Hepatocyte (in vitro differentiated cells): Measurements from ENCODE around the gene LBX2. TPM values are rescaled to one million over a fixed set of nuclear protein-coding genes. Genes with fewer than 3 reads are reported as not detected.

Experiments used
- DNase-seq: peaks from one replicate; pipeline ENCODE4 v3.0.0-alpha.2; 2016; ENCODE audit warnings: low spot score
- H2AFZ ChIP-seq: fragments of 200-600 bp; sonication (generic); 2 replicates; pipeline ENCODE4 v1.6.0; 2016; ENCODE audit warnings: antibody characterized with exemption, mild to moderate bottlenecking
- H3K27ac ChIP-seq: fragments of 200-600 bp; sonication (generic); 2 replicates; pipeline ENCODE4 v1.5.1; 2016; ENCODE audit warnings: mild to moderate bottlenecking
- H3K27me3 ChIP-seq: fragments of 200-600 bp; sonication (generic); 2 replicates; pipeline ENCODE4 v1.6.1; 2016
- H3K36me3 ChIP-seq: fragments of 200-600 bp; sonication (generic); replicated peaks from 2 replicates; pipeline ENCODE4 v1.5.1; 2016; ENCODE audit warnings: low read depth; ENCODE audit not compliant: insufficient read depth
- H3K4me1 ChIP-seq: fragments of 200-600 bp; sonication (generic); 2 replicates; pipeline ENCODE4 v1.5.1; 2016; ENCODE audit warnings: mild to moderate bottlenecking, moderate library complexity; ENCODE audit not compliant: insufficient read depth
- H3K4me2 ChIP-seq: fragments of 200-600 bp; sonication (generic); 2 replicates; pipeline ENCODE4 v1.6.0; 2016
- H3K4me3 ChIP-seq: fragments of 200-600 bp; sonication (generic); 2 replicates; pipeline ENCODE4 v1.5.1; 2016; ENCODE audit warnings: mild to moderate bottlenecking
- H3K79me2 ChIP-seq: fragments of 200-600 bp; sonication (generic); 2 replicates; pipeline ENCODE4 v1.6.0; 2017; ENCODE audit warnings: mild to moderate bottlenecking
- H3K9me2 ChIP-seq: fragments of 200-600 bp; sonication (generic); replicated peaks from 2 replicates; pipeline ENCODE4 v1.6.0; 2017; ENCODE audit warnings: mild to moderate bottlenecking; ENCODE audit not compliant: insufficient read depth
- H3K9me3 ChIP-seq: fragments of 200-600 bp; sonication (generic); 2 replicates; pipeline ENCODE4 v1.5.1; 2016; ENCODE audit warnings: low read depth, mild to moderate bottlenecking
- H4K20me1 ChIP-seq: fragments of 200-600 bp; sonication (generic); 2 replicates; pipeline ENCODE4 v1.6.0; 2016; ENCODE audit warnings: mild to moderate bottlenecking; ENCODE audit not compliant: insufficient read depth, poor library complexity, severe bottlenecking
- EZH2 ChIP-seq: fragments of 200-600 bp; sonication (generic); IDR thresholded peaks from 2 replicates; pipeline ENCODE4 v1.6.1; 2016; ENCODE audit warnings: antibody characterized with exemption, mild to moderate bottlenecking, borderline replicate concordance
- EZH2phosphoT487 ChIP-seq: fragments of 200-600 bp; sonication (generic); IDR thresholded peaks from one replicate; pipeline ENCODE4 v1.6.1; 2018; ENCODE audit warnings: antibody characterized with exemption, mild to moderate bottlenecking, low read depth, moderate library complexity; ENCODE audit not compliant: unreplicated experiment, severe bottlenecking
- WGBS: methylation state at CpG from one replicate; pipeline ENCODE4 v1.1.6; 2016; ENCODE audit warnings: low lambda C conversion rate; ENCODE audit errors: missing lambda C conversion rate; 5-methylcytosine and 5-hydroxymethylcytosine counted together
- polyA plus RNA-seq: library from polyadenylated mRNA; unstranded; fragments of >200 nt; fragmentation: Nextera tagmentation; extraction: Ambion mirVana; gene quantifications from 2 replicates; pipeline ENCODE4 v1.2.1, GENCODE V29; 2016
- total RNA-seq: library from RNA; depleted of rRNA; stranded (reverse); fragments of >200 nt; gene quantifications from 2 replicates; pipeline ENCODE4 v1.2.3, GENCODE V29; 2014
- TF ChIP-seq, protein P1 (sequence below): fragments of 200-600 bp; sonication (generic); IDR thresholded peaks from 2 replicates; pipeline ENCODE4 v1.5.1; 2016; ENCODE audit warnings: antibody characterized with exemption, mild to moderate bottlenecking; ENCODE audit not compliant: poor library complexity

Gene LBX2
- total and polyA plus RNA-seq, 2 experiments from 2014 or later = 2.5 to 5.2 TPM

DNA sequence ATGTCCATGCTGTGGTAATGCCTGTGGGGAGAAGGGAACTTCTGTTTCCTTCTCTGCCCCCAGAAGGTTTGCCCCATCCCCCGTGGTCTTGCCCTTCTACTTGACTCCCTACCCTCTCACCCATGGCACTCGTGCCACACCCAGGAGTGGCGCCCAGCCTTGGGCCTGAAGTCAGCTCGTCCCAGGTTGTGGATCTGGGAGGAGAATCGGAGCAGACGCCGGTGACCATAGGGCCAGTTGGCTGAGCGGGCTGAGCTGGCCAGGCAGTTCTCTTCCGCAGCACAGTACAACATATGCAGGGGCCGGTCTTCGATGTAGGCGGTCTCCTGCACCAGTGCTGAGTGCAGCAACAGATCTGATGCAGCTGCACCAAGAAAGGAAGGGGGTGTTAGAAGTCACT lies 35.0 kb upstream of the LBX2 start:
- no peak for TF ChIP-seq EZH2phosphoT487
- TF ChIP-seq EZH2 = no peak
- TF ChIP-seq, protein P1, sequence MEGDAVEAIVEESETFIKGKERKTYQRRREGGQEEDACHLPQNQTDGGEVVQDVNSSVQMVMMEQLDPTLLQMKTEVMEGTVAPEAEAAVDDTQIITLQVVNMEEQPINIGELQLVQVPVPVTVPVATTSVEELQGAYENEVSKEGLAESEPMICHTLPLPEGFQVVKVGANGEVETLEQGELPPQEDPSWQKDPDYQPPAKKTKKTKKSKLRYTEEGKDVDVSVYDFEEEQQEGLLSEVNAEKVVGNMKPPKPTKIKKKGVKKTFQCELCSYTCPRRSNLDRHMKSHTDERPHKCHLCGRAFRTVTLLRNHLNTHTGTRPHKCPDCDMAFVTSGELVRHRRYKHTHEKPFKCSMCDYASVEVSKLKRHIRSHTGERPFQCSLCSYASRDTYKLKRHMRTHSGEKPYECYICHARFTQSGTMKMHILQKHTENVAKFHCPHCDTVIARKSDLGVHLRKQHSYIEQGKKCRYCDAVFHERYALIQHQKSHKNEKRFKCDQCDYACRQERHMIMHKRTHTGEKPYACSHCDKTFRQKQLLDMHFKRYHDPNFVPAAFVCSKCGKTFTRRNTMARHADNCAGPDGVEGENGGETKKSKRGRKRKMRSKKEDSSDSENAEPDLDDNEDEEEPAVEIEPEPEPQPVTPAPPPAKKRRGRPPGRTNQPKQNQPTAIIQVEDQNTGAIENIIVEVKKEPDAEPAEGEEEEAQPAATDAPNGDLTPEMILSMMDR = no peak
- WGBS = 94% methylated on average over 12 of the region's 12 CpGs
- H4K20me1 ChIP-seq = no peaks in the 10 kb centered on the region

DNA sequence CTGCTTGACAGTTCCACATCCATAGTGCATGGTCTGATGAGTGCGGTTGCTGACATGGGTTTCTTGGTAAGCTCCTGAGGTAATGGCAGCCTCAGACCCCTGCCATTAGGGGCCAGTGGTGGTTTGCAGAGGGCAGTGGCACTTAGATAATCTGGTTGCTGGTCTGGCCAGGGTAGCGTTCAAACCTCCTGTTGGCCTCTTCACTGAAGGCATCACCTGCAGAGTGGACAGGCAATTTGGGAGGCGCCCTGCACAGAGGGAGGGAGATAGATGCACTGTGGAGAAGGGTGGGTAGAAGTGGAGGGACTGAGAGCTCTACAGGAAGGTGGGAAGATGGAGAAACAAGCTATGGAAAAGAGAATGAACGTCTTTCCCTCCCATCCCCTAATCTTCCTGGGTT lies 34.1 kb upstream of the LBX2 start:
- H4K20me1 ChIP-seq = peaks cover 2% of the 10 kb centered on the region
- WGBS = 95% methylated on average over 4 of the region's 4 CpGs
- H3K36me3 ChIP-seq = no peaks in the 10 kb centered on the region
- no peaks in the 10 kb centered on the region for H3K9me2 ChIP-seq
- H3K27me3 ChIP-seq = no peaks in the 10 kb centered on the region
- no peak overlapping the region for H3K27ac ChIP-seq
- no peak overlapping the region for H2AFZ ChIP-seq
- TF ChIP-seq, protein P1 = no peak
- TF ChIP-seq EZH2phosphoT487 = no peak
- TF ChIP-seq EZH2 = no peak
- H3K4me1 ChIP-seq = no peaks in the 10 kb centered on the region
- H3K79me2 ChIP-seq = peaks cover 20% of the 10 kb centered on the region
- no peaks in the 10 kb centered on the region for H3K9me3 ChIP-seq
- H3K4me2 ChIP-seq = no peak overlapping the region
- no peak for DNase-seq
- no peak overlapping the region for H3K4me3 ChIP-seq

More for the DNA sequence above, 35.0 kb upstream of the LBX2 start:
- H3K4me3 ChIP-seq = no peak overlapping the region
- no peak overlapping the region for H3K4me2 ChIP-seq
- DNase-seq = no peak
- H3K27me3 ChIP-seq = no peaks in the 10 kb centered on the region
- H3K36me3 ChIP-seq = no peaks in the 10 kb centered on the region
- no peaks in the 10 kb centered on the region for H3K9me2 ChIP-seq
- H3K27ac ChIP-seq = no peak overlapping the region
- peaks cover 11% of the 10 kb centered on the region for H3K79me2 ChIP-seq
- H2AFZ ChIP-seq = no peak overlapping the region
- H3K9me3 ChIP-seq = no peaks in the 10 kb centered on the region
- H3K4me1 ChIP-seq = no peaks in the 10 kb centered on the region

DNA sequence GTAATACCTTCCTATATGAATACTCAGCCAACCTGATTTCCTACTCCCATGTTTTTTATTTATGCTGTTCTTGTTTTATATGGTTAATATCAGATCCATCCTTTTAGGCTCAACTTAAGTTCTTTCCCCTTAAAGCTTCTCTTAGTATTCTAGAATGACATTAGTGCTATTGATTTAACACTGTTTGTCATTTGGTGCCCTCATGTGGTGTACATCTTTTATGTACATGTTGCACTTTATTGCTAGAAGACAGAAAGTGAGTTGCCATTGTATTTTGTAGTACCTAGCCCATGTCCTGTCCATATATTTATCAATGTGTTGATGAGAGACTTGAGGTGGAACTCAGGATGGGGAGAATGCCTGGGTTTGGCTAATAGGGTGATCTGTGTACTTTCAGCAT lies 32.8 kb upstream of the LBX2 start:
- no peak for DNase-seq
- H3K4me2 ChIP-seq = no peak overlapping the region

More for the DNA sequence above, 32.8 kb upstream of the LBX2 start:
- no peaks in the 10 kb centered on the region for H3K9me2 ChIP-seq
- H3K36me3 ChIP-seq = no peaks in the 10 kb centered on the region
- no peaks in the 10 kb centered on the region for H3K9me3 ChIP-seq
- no peak overlapping the region for H3K4me3 ChIP-seq
- H3K27me3 ChIP-seq = no peaks in the 10 kb centered on the region
- peaks cover 7% of the 10 kb centered on the region for H4K20me1 ChIP-seq
- no peak for TF ChIP-seq EZH2
- TF ChIP-seq, protein P1 = peak; percentile 45
- H3K27ac ChIP-seq = no peak overlapping the region
- H3K4me1 ChIP-seq = no peaks in the 10 kb centered on the region
- no peak overlapping the region for H2AFZ ChIP-seq
- peaks cover 32% of the 10 kb centered on the region for H3K79me2 ChIP-seq
